Raji (cell line): ENCODE results near the gene MRPL18.

Source experiments
- POLR2A ChIP-seq: IDR thresholded peaks from 2 replicates; pipeline ENCODE4 v1.6.1; 2011; ENCODE audit warnings: low read depth, low read length, control low read depth; ENCODE audit not compliant: insufficient read depth

MRPL18 gene

GRCh38 chr6:159761873-159762680, 28.2 kb upstream of the MRPL18 start, which contains the start of gene ACAT2:
Gene ACAT2 (plus strand): TSS chr6:159762045. CDS start chr6:159762088, 43 bp downstream.
- TF ChIP-seq POLR2A = peak; percentile 86

GRCh38 chr6:159762681-159763293, 27.5 kb upstream of the MRPL18 start:
- no peak for TF ChIP-seq POLR2A

DNA sequence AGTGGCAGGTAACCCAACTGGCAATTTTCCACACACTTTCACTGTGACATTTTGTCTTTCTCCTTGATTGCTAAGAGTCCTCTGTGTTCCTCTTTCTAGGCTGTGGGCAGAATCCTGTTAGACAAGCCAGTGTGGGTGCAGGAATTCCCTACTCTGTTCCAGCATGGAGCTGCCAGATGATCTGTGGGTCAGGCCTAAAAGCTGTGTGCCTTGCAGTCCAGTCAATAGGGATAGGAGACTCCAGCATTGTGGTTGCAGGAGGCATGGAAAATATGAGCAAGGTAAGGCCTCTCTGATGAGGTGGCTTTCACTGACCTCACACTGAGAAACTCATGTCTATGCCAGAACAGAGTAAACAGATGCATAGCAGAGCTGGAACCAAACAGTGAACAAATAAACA, 23.4 kb upstream of the MRPL18 start:
- TF ChIP-seq POLR2A = no peak

- TF ChIP-seq POLR2A = no peak
Observed at GRCh38 chr6:159769470-159769869, 20.8 kb upstream of the MRPL18 start.

GRCh38 chr6:159772196-159772595, 18.1 kb upstream of the MRPL18 start:
- no peak for TF ChIP-seq POLR2A

DNA sequence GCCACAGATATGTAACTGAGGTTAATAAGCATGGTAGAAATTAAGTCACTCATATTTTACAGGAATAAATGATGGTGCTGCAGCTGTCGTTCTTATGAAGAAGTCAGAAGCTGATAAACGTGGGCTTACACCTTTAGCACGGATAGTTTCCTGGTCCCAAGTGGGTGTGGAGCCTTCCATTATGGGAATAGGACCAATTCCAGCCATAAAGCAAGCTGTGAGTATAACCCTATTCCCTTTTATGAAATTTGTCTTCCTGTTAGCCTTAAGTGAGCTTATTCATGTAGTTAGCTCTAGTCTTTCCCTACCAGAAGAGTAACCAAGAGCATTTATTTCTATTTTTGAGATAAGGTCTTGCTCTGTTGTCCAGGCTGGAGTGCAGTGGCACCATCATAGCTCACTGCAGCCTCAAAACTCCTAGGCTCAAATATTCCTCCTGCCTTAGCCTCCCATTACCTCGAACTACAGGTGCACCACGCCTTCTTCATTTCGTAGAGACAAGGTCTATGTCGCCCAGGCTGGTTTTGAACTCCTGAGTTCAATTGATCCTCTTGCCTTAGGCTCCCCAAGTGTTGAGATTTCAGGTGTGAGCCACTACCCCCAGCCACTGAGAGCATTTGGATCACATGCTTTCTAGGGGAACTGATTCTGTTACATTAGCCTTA, 12.9 kb upstream of the MRPL18 start:
- TF ChIP-seq POLR2A = no peak

- TF ChIP-seq POLR2A = no peak
Observed at GRCh38 chr6:159778131-159778530, 12.1 kb upstream of the MRPL18 start.

DNA sequence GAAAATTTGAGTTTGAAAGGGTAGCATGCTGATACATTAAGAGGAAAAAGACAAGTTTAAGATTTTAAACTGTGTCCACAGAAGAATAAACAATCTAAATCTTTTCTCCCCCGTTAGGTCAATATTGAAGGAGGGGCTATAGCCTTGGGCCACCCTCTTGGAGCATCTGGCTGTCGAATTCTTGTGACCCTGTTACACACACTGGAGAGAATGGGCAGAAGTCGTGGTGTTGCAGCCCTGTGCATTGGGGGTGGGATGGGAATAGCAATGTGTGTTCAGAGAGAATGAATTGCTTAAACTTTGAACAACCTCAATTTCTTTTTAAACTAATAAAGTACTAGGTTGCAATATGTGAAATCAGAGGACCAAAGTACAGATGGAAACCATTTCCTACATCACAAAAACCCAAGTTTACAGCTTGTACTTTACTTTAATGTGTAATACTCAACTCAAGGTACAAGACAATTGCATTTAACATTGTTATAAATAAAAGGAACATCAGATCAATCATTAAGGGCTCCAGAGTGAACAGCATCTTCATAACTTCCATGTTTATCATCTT, 11.6 kb upstream of the MRPL18 start:
- TF ChIP-seq POLR2A = no peak

DNA sequence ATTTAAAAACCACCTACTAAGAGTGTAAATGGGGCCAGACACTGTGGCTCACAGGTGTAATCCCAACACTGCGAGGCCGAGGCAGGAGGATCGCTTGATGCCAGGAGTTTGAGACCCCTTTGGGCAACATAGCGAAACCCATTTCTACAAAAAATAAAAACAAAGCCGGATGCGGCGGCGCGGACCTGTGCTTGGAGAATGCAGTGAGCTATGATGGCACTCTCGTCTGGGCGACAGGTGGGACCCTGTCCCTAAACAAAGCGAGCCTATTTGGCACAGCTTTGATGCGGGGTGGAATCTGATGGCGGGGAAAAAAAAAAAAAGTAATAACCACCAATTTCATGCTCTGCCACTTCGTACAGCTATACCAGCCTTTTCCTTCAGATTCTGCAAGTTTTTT, 2.0 kb upstream of the MRPL18 start:
- no peak for TF ChIP-seq POLR2A

DNA sequence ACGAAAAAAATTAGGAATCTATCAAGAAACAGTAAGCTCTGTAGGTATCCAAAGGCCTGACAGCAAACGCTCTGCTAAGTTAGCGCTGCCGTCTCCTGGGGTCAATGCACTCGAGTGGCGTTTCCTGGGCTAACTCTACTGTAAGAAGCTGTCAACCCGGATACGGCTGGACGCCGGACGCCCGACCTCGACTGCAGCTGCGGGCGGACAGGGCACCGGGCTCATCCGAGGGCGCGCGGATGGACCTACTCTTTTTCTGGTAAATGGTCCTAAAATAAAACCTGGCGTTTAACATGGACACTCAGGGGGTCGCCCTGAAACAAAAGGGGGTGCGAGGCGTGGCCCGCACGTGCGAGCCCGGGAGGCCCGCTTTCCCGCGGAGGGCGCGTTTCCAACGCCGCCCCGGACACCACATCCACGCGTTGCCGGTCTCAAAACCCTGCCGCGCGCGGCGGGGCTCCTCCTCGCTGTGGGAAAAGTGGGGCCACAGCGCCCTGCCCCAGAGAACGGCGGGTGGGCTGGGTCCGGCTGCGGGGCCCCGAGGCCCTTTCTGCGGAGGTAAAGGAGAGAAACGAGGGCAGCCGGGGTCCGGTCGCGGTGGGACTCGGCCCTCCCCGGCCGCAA, 1.4 kb upstream of the MRPL18 start:
- TF ChIP-seq POLR2A = no peak

DNA sequence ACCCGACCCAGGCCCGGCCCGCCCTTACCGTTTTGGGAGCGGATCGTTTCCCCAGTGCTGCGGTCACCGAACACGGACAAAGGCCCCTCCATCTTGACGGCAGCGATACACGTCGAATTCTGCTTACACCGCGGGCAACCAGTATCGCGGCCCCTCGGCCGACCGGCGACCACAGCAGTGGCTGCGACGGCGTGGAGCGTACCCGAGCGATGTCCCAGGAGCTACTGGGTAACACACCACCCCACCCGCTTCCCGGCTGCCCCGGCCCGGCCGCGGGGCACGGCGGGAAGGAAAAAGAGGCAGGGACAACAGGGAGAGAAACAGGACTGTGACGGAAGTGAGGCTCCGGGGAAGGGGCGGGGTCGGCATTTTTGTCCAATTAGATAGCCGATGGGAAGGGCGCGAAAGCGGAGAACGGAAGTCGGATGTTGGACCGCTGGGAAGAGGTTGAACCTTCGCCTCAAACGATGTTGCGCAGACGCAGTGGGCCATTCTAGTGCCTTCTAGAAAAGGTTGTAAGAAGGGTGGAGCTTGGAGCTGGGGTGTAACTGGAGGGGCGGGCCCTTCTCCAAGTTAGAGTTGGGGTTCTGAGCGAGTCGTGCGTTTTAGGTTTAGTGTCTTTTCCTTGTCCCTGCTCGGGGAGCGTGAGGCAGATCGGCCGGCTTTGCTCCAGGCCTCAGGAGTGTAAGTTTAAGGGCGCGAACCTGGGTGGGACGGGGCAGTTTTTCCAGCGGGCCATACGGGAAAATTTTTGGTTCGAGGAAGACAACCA, 704 bp upstream of the MRPL18 start, which contains the start of gene TCP1:
Gene TCP1 (minus strand): TSS at position 226 of the 772 bp plus-strand sequence. CDS start 134 bp downstream, at position 92.
- TF ChIP-seq POLR2A = peak; percentile 97

DNA sequence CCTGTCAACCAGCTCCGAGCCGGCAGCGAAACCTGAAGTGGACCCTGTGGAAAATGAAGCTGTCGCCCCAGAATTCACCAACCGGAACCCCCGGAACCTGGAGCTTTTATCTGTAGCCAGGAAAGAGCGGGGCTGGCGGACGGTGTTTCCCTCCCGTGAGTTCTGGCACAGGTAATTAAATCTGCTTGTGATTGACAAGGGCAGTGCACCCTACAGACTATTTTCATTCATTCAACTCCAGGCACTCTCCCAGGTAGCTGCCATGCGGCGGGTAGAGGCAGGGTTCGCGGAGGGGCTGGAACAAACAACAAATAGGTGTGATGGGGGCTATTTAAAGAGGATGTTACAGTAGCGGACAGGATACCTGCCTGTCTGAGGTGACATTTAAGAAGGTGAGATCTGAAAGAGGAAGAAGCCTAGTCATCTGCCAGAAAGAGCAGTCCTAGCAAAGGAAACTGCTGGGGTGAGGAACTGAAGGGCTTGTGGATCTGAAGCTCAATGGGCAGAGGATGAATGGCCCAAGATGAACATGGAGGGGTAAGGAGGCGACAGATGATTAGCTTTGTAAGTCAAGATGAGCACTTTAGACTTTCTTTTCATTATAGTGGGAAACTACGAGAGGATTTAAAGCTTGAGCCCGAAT, 810 bp downstream of the MRPL18 start:
- TF ChIP-seq POLR2A = no peak

- TF ChIP-seq POLR2A = no peak
Observed at GRCh38 chr6:159797554-159797953, 7.3 kb downstream of the MRPL18 start.

DNA sequence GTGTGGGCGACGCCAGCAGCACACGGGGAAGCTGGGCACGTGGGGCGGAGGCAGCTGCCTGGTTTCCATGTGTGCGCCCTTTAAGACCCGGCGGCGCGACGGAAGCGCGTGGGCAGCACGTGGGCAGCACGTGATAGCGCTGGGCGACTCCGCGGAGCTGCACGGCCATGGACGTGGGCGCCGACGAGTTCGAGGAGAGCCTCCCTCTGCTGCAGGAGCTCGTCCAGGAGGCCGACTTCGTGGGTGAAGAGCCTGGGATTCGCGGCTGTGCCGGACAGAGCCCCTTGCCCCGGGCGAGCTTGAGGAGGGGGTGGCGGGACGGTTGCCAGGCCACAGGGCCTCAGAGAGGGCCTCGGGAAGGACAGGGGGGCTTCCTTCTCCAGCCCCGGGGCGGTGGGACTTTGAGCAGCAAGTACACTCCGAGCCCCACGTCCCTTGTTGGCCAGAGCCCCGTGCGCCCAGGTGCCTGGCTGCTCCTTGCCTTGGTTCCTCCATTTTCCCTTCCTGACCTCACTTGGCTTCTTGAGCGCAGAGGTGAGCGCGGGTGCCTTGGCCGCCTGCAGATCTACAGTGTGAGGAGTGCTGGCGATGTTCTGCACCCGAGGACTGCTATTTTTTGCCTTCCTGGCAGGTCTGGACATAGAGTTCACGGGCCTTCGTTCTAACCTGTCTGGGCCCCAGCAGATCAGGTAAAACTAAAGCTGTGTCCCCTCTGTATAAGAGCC, 10.0 kb downstream of the MRPL18 start, which contains the start of gene PNLDC1:
Gene PNLDC1 (plus strand): TSS at position 136 of the 725 bp plus-strand sequence. CDS start 32 bp downstream, at position 168.
- no peak for TF ChIP-seq POLR2A

DNA sequence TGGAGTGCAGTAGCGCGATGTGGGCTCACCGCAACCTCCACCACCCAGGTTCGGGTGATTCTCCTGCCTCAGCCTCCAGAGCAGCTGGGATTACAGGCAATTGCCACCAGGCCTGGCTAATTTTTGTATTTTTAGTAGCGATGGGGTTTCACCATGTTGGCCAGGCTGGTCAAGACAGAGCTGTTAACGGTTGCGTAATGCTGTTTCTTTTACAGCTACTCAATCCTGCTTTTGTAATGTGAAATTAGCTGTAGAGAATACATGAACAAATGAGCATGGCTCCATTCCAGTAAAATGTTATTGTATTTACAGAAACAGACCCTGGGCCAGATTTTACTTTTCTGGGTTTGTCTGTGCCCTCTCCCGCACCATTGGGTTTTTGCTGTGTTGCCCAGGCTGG, 11.7 kb downstream of the MRPL18 start:
- no peak for TF ChIP-seq POLR2A
